ENCODE data around the gene CD320. TPM values are rescaled to one million over a fixed set of nuclear protein-coding genes. Genes with fewer than 3 reads are reported as not detected.

The CD320 gene
- total and polyA plus RNA-seq, 2 of the 8 experiments (the other 6 are each of a cell fraction or from before 2014, with no cell fraction given), result 80.4 to 157 TPM

- TF ChIP-seq, protein P1, sequence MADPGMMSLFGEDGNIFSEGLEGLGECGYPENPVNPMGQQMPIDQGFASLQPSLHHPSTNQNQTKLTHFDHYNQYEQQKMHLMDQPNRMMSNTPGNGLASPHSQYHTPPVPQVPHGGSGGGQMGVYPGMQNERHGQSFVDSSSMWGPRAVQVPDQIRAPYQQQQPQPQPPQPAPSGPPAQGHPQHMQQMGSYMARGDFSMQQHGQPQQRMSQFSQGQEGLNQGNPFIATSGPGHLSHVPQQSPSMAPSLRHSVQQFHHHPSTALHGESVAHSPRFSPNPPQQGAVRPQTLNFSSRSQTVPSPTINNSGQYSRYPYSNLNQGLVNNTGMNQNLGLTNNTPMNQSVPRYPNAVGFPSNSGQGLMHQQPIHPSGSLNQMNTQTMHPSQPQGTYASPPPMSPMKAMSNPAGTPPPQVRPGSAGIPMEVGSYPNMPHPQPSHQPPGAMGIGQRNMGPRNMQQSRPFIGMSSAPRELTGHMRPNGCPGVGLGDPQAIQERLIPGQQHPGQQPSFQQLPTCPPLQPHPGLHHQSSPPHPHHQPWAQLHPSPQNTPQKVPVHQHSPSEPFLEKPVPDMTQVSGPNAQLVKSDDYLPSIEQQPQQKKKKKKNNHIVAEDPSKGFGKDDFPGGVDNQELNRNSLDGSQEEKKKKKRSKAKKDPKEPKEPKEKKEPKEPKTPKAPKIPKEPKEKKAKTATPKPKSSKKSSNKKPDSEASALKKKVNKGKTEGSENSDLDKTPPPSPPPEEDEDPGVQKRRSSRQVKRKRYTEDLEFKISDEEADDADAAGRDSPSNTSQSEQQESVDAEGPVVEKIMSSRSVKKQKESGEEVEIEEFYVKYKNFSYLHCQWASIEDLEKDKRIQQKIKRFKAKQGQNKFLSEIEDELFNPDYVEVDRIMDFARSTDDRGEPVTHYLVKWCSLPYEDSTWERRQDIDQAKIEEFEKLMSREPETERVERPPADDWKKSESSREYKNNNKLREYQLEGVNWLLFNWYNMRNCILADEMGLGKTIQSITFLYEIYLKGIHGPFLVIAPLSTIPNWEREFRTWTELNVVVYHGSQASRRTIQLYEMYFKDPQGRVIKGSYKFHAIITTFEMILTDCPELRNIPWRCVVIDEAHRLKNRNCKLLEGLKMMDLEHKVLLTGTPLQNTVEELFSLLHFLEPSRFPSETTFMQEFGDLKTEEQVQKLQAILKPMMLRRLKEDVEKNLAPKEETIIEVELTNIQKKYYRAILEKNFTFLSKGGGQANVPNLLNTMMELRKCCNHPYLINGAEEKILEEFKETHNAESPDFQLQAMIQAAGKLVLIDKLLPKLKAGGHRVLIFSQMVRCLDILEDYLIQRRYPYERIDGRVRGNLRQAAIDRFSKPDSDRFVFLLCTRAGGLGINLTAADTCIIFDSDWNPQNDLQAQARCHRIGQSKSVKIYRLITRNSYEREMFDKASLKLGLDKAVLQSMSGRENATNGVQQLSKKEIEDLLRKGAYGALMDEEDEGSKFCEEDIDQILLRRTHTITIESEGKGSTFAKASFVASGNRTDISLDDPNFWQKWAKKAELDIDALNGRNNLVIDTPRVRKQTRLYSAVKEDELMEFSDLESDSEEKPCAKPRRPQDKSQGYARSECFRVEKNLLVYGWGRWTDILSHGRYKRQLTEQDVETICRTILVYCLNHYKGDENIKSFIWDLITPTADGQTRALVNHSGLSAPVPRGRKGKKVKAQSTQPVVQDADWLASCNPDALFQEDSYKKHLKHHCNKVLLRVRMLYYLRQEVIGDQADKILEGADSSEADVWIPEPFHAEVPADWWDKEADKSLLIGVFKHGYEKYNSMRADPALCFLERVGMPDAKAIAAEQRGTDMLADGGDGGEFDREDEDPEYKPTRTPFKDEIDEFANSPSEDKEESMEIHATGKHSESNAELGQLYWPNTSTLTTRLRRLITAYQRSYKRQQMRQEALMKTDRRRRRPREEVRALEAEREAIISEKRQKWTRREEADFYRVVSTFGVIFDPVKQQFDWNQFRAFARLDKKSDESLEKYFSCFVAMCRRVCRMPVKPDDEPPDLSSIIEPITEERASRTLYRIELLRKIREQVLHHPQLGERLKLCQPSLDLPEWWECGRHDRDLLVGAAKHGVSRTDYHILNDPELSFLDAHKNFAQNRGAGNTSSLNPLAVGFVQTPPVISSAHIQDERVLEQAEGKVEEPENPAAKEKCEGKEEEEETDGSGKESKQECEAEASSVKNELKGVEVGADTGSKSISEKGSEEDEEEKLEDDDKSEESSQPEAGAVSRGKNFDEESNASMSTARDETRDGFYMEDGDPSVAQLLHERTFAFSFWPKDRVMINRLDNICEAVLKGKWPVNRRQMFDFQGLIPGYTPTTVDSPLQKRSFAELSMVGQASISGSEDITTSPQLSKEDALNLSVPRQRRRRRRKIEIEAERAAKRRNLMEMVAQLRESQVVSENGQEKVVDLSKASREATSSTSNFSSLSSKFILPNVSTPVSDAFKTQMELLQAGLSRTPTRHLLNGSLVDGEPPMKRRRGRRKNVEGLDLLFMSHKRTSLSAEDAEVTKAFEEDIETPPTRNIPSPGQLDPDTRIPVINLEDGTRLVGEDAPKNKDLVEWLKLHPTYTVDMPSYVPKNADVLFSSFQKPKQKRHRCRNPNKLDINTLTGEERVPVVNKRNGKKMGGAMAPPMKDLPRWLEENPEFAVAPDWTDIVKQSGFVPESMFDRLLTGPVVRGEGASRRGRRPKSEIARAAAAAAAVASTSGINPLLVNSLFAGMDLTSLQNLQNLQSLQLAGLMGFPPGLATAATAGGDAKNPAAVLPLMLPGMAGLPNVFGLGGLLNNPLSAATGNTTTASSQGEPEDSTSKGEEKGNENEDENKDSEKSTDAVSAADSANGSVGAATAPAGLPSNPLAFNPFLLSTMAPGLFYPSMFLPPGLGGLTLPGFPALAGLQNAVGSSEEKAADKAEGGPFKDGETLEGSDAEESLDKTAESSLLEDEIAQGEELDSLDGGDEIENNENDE (IDR thresholded peaks at IDR 0.05; ENCODE audit: insufficient replicate concordance, low read length), result no peak
- TF ChIP-seq, protein P2, sequence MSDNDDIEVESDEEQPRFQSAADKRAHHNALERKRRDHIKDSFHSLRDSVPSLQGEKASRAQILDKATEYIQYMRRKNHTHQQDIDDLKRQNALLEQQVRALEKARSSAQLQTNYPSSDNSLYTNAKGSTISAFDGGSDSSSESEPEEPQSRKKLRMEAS (IDR thresholded peaks at IDR 0.05), result no peak
- TF ChIP-seq RAD21 (IDR thresholded peaks at IDR 0.05 in 1 of 2, conservative IDR thresholded peaks at IDR 0.05 in 1 of 2; ENCODE audit: low read depth in 2 of 2, low read length in 2 of 2), result no peak
- TF ChIP-seq JUN (IDR thresholded peaks at IDR 0.05; ENCODE audit: low read depth, low read length), result no peak
- no peak for TF ChIP-seq SIRT6 (IDR thresholded peaks at IDR 0.05; ENCODE audit: low read length)
- TF ChIP-seq, protein P3, sequence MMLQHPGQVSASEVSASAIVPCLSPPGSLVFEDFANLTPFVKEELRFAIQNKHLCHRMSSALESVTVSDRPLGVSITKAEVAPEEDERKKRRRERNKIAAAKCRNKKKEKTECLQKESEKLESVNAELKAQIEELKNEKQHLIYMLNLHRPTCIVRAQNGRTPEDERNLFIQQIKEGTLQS (IDR thresholded peaks at IDR 0.05; ENCODE audit: insufficient read depth, low read depth, low read length), result no peak
- no peak for TF ChIP-seq RFX5 (IDR thresholded peaks at IDR 0.05; ENCODE audit: borderline replicate concordance, low read depth, low read length)
- no peak for TF ChIP-seq POLR2A (IDR thresholded peaks at IDR 0.05; ENCODE audit: control extremely low read depth in 1 of 2, low read depth in 2 of 2, low read length in 2 of 2)
- TF ChIP-seq CTBP2 (IDR thresholded peaks at IDR 0.05; ENCODE audit: borderline replicate concordance, insufficient read depth, insufficient read length, low read length), result no peak
These were observed 48.3 kb downstream of the CD320 start (continued) for GRCh38 chr19:8259922-8260247.

Data from H1 (cell line).